K562 (cell line): Measurements from ENCODE around the gene DESI2. TPM values are rescaled to one million over a fixed set of nuclear protein-coding genes. Genes with fewer than 3 reads are reported as not detected.
A peak's percentile ranks its signal among the peaks of the same experiment; 100 is the strongest.

Source experiments
- ATAC-seq: fragments of 200-7000 bp; cut with Tn5 transposase; 3 replicates; pipeline ENCODE4 v1.9.1; 2020; ENCODE audit warnings: moderate library complexity
- BruUV-seq: library from RNA; stranded (reverse); fragments of 400-500 nt; replicated peaks from 2 replicates; lab custom pipeline; 2021; lab: Mats Ljungman, UMichigan
- CTCF ChIA-PET: fragments of 300-600 bp; formaldehyde crosslinking; extraction: SDS; loops from one replicate; lab custom pipeline; 2021; ENCODE audit warnings: low intra/inter-chr PET ratio; lab: Yijun Ruan, JAX
- POLR2A ChIA-PET: fragments of 300-600, 350-650 bp; sonication (Branson Sonifier 250); formaldehyde crosslinking; extraction: SDS; loops from one replicate; lab custom pipeline; 2021; ENCODE audit warnings: antibody characterized with exemption, inconsistent platforms; lab: Yijun Ruan, JAX
- DNase-seq, 4 experiments: peaks; one replicate each; pipeline versions ENCODE4 v3.0.0 to v3.0.0-alpha.2; 2011 to 2018; ENCODE audit warnings: low spot score in 3 of 4, mixed read lengths in 3 of 4; ENCODE audit errors: extremely low read depth in 1 of 4
- FAIRE-seq: peaks from 2 replicates; lab custom pipeline; 2011; peaks lifted over from hg19 to GRCh38; lab: Jason Lieb, UNC
- H2AFZ ChIP-seq: 2 replicates; pipeline ENCODE4 v1.6.0; 2011; ENCODE audit warnings: low read depth, low read length, control low read depth, inconsistent platforms
- H3K27ac ChIP-seq: fragments of 200-600 bp; 3 replicates; pipeline ENCODE4 v1.8.0; 2011; ENCODE audit warnings: low read depth, mild to moderate bottlenecking, control low read depth, inconsistent platforms, low read length, moderate library complexity, mixed read lengths; ENCODE audit errors: extremely low read depth
- H3K27me3 ChIP-seq, 2 experiments: fragments of 300-600 bp in 1 of 2; 2 replicates in 1 of 2; 3 replicates in 1 of 2; pipeline versions ENCODE4 v1.6.0 to v1.8.0; 2011; ENCODE audit warnings: inconsistent platforms in 2 of 2, low read length in 2 of 2, mild to moderate bottlenecking in 1 of 2, mixed read lengths in 1 of 2, moderate library complexity in 1 of 2; ENCODE audit not compliant: control insufficient read depth in 2 of 2, insufficient read depth in 2 of 2
- H3K36me3 ChIP-seq: fragments of 300-600 bp; 3 replicates; pipeline ENCODE4 v1.8.0; 2011; ENCODE audit warnings: mild to moderate bottlenecking, low read length, inconsistent platforms; ENCODE audit not compliant: control insufficient read depth, insufficient read depth
- H3K4me1 ChIP-seq, 2 experiments: fragments of 200-600 bp in 1 of 2; replicated peaks in 1 of 2; 2 replicates in 1 of 2; 3 replicates in 1 of 2; pipeline versions ENCODE4 v1.5.1 to v1.8.0; 2011; ENCODE audit warnings: inconsistent platforms in 2 of 2, low read length in 2 of 2, mild to moderate bottlenecking in 1 of 2, mixed read lengths in 1 of 2, moderate library complexity in 1 of 2; ENCODE audit not compliant: control insufficient read depth in 2 of 2, insufficient read depth in 2 of 2
- H3K4me2 ChIP-seq: 2 replicates; pipeline ENCODE4 v1.6.1; 2011; ENCODE audit warnings: low read length, control low read depth, inconsistent platforms, mixed read lengths; ENCODE audit not compliant: insufficient read depth
- H3K4me3 ChIP-seq: fragments of 200-600 bp; sonication (generic), shearing (Covaris generic); 2 replicates; pipeline ENCODE4 v1.5.1; 2016; ENCODE audit warnings: control low read depth, inconsistent platforms
- H3K79me2 ChIP-seq: fragments of 200-600 bp; 3 replicates; pipeline ENCODE4 v1.8.0; 2011; ENCODE audit warnings: low read length, inconsistent platforms; ENCODE audit not compliant: control insufficient read depth, insufficient read depth
- H3K9ac ChIP-seq, 2 experiments: 2 replicates each; pipeline versions ENCODE4 v1.6.0 to v1.6.1; 2011; ENCODE audit warnings: low read depth in 2 of 2, low read length in 2 of 2, control low read depth in 1 of 2, inconsistent platforms in 1 of 2, mild to moderate bottlenecking in 1 of 2, mixed read lengths in 1 of 2; ENCODE audit not compliant: insufficient read depth in 1 of 2
- H3K9me1 ChIP-seq: one replicate; pipeline ENCODE4 v1.6.0; 2011; ENCODE audit warnings: inconsistent platforms, mild to moderate bottlenecking, low read length, moderate library complexity; ENCODE audit not compliant: control insufficient read depth, insufficient read depth
- H3K9me3 ChIP-seq: replicated peaks from 2 replicates; pipeline ENCODE4 v1.5.1; 2011; ENCODE audit warnings: low read depth, low read length, inconsistent platforms; ENCODE audit not compliant: control insufficient read depth, insufficient read depth
- H4K20me1 ChIP-seq: replicated peaks from 2 replicates; pipeline ENCODE4 v1.6.1; 2011; ENCODE audit warnings: low read length, inconsistent platforms, mixed read lengths; ENCODE audit not compliant: control insufficient read depth, insufficient read depth
- CCNT2 ChIP-seq: IDR thresholded peaks from 2 replicates; pipeline ENCODE4 v1.6.1; 2011; ENCODE audit warnings: borderline replicate concordance, low read depth, mild to moderate bottlenecking, moderate library complexity, mixed read lengths, low read length; ENCODE audit not compliant: insufficient read length; ENCODE audit errors: extremely low read depth
- CREBBP ChIP-seq: IDR thresholded peaks from one replicate; pipeline ENCODE4 v1.6.1; 2012; ENCODE audit warnings: low read depth, mild to moderate bottlenecking, control low read depth, inconsistent platforms, low read length
- ILF3 ChIP-seq: fragments of 450-650 bp; IDR thresholded peaks from 2 replicates; pipeline ENCODE4 v1.6.1; 2018; ENCODE audit warnings: antibody characterized with exemption, mild to moderate bottlenecking, moderate library complexity, borderline replicate concordance
- PRMT5 ChIP-seq: sonication (generic); formaldehyde crosslinking; IDR thresholded peaks from 2 replicates; pipeline ENCODE4 v1.5.0; 2020; ENCODE audit warnings: missing genetic modification reagents
- SAFB2 ChIP-seq: fragments of 200-400 bp; formaldehyde crosslinking; IDR thresholded peaks from 2 replicates; pipeline ENCODE4 v1.6.1; 2018; ENCODE audit warnings: borderline replicate concordance, low read length, low read depth, moderate library complexity; ENCODE audit not compliant: severe bottlenecking
- SMAD4 ChIP-seq: fragments of 250-450 bp; sonication (Bioruptor Pico); conservative IDR thresholded peaks from 2 replicates; pipeline ENCODE4 v1.8.0; 2021; ENCODE audit warnings: inconsistent platforms, mild to moderate bottlenecking, moderate library complexity
- STAG1 ChIP-seq: sonication (generic); formaldehyde crosslinking; IDR thresholded peaks from 2 replicates; pipeline ENCODE4 v1.5.0; 2020; ENCODE audit warnings: missing genetic modification reagents, borderline replicate concordance
- TSC22D4 ChIP-seq: fragments of 450-650 bp; IDR thresholded peaks from 2 replicates; pipeline ENCODE4 v1.6.1; 2016; ENCODE audit warnings: missing genetic modification characterization, missing biosample characterization, control low read depth
- ZNF224 ChIP-seq: sonication (generic); formaldehyde crosslinking; IDR thresholded peaks from 2 replicates; pipeline ENCODE4 v1.8.0; 2022; ENCODE audit warnings: mild to moderate bottlenecking, missing genetic modification reagents
- ZNF282 ChIP-seq: sonication (generic); formaldehyde crosslinking; IDR thresholded peaks from 2 replicates; pipeline ENCODE4 v1.8.1; 2023; ENCODE audit warnings: missing genetic modification reagents
- ZNF583 ChIP-seq: fragments of 250-450 bp; sonication (Bioruptor Pico); IDR thresholded peaks from 2 replicates; pipeline ENCODE4 v1.4.0; 2020
- ZSCAN32 ChIP-seq: fragments of 450-650 bp; formaldehyde crosslinking; IDR thresholded peaks from 2 replicates; pipeline ENCODE4 v1.4.0; 2020; ENCODE audit warnings: mild to moderate bottlenecking, moderate library complexity
- WGBS: fragments of 100-300 bp; shearing (Covaris generic); methylation state at CpG from one replicate; pipeline ENCODE4 v1.1.6; 2016; ENCODE audit warnings: low coverage, mixed read lengths; ENCODE audit not compliant: insufficient coverage; ENCODE audit errors: missing lambda C conversion rate; 5-methylcytosine and 5-hydroxymethylcytosine counted together
- in situ Hi-C: fragments of 300-500 bp; cut with MboI; formaldehyde crosslinking; loops from 4 replicates; pipeline ENCODE4 v1.15.0; 2018; ENCODE audit warnings: inconsistent platforms, mixed read lengths
- intact Hi-C: fragments of 100-400 bp; cut with micrococcal nuclease; formaldehyde crosslinking; loops from 2 replicates; pipeline ENCODE4 v1.14.2; 2022
- polyA plus RNA-seq, 8 experiments: library from polyadenylated mRNA; depleted of rRNA in 4 of 8; stranded (reverse) in 5 of 8; unstranded in 3 of 8; fragments of >200 nt; fragmentation: Nextera tagmentation in 2 of 8; fragmentation: Illumina TruSeq in 1 of 8; extraction: Ambion mirVana in 2 of 8; extraction: Trizol in 1 of 8; gene quantifications; 2 replicates each; pipeline versions ENCODE4 v1.2.1 to v1.2.3, GENCODE V29; 2011 to 2014; ENCODE audit warnings: inconsistent platforms in 1 of 8, missing spikeins in 1 of 8
- total RNA-seq, 7 experiments: library from RNA; depleted of rRNA in 6 of 7; stranded (reverse); fragments of >200 nt in 6 of 7; fragmentation: Illumina TruSeq in 2 of 7; extraction: Trizol in 2 of 7; gene quantifications; 2 replicates each; pipeline versions ENCODE4 v1.2.1 to v1.2.3, GENCODE V29; 2011 to 2021; ENCODE audit warnings: low replicate concordance in 1 of 7
- TF ChIP-seq, protein P1 (sequence below): fragments of 450-650 bp; IDR thresholded peaks from 2 replicates; pipeline ENCODE4 v1.6.1; 2017; ENCODE audit warnings: antibody characterized with exemption
- TF ChIP-seq, protein P2 (sequence below), 2 experiments: fragments of 150-350 bp in 1 of 2; IDR thresholded peaks; 2 replicates each; pipeline ENCODE4 v1.6.1; 2012 to 2016; ENCODE audit warnings: low read depth in 2 of 2, low read length in 2 of 2, mild to moderate bottlenecking in 1 of 2, moderate library complexity in 1 of 2
- TF ChIP-seq, protein P3 (sequence below): fragments of 450-650 bp; IDR thresholded peaks from 2 replicates; pipeline ENCODE4 v1.6.1; 2016

Gene DESI2
- total and polyA plus RNA-seq, 9 of the 15 experiments (the other 6 are each of a cell fraction or from before 2014, with no cell fraction given): 17.4 to 59.4 (median 38.4) TPM

GRCh38 chr1:244757091-244757939, 104.4 kb downstream of the DESI2 start:
- ATAC-seq (peak; percentile 54), DNase-seq (no peak), FAIRE-seq (no peak)
- H3K27me3 ChIP-seq: peaks cover 34 to 66% of the 10 kb centered on the region in 2 experiments
- no peaks in the 10 kb centered on the region for H3K9me1 ChIP-seq
- H3K4me2 ChIP-seq: no peak overlapping the region
- no peaks in the 10 kb centered on the region for H3K79me2 ChIP-seq
- in situ Hi-C loops: no loop called here
- H3K9ac ChIP-seq: no peak overlapping the region
- ChIA-PET POLR2A (interaction anchor here (0.6 to 1.0 kb wide), 3 partner anchors 12 to 80 kb away, joined by 3 read pairs; no protein-coding TSS in a partner anchor), CTCF (no interaction called here)
- no peak overlapping the region for H3K4me3 ChIP-seq
- intact Hi-C loops: no loop called here
- whole genome bisulfite sequencing: 12% methylated on average over 15 of the region's 15 CpGs
- BruUV-seq: no TSS peak
- no peaks in the 10 kb centered on the region; the same call in 1 of the 2 replicates for H3K9me3 ChIP-seq
- H3K27ac ChIP-seq: no peak overlapping the region
- no peaks in the 10 kb centered on the region for H4K20me1 ChIP-seq
- no peaks in the 10 kb centered on the region for H3K36me3 ChIP-seq
- no peak overlapping the region for H2AFZ ChIP-seq
- no peaks in the 10 kb centered on the region; a peak in 1 of 5 replicates for H3K4me1 ChIP-seq
- TF ChIP-seq, protein P1, sequence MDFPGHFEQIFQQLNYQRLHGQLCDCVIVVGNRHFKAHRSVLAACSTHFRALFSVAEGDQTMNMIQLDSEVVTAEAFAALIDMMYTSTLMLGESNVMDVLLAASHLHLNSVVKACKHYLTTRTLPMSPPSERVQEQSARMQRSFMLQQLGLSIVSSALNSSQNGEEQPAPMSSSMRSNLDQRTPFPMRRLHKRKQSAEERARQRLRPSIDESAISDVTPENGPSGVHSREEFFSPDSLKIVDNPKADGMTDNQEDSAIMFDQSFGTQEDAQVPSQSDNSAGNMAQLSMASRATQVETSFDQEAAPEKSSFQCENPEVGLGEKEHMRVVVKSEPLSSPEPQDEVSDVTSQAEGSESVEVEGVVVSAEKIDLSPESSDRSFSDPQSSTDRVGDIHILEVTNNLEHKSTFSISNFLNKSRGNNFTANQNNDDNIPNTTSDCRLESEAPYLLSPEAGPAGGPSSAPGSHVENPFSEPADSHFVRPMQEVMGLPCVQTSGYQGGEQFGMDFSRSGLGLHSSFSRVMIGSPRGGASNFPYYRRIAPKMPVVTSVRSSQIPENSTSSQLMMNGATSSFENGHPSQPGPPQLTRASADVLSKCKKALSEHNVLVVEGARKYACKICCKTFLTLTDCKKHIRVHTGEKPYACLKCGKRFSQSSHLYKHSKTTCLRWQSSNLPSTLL: no peak
- TF ChIP-seq ZNF282 (no peak), SAFB2 (no peak), PRMT5 (CRISPR knock-in tag) (no peak), ZNF583 (CRISPR knock-in tag) (no peak), SMAD4 (no peak), CREBBP (no peak), CCNT2 (no peak), TSC22D4 (tag) (no peak), ZSCAN32 (CRISPR knock-in tag) (no peak), ZNF224 (no peak), ILF3 (no peak), STAG1 (CRISPR knock-in tag) (no peak)
- TF ChIP-seq, protein P2, sequence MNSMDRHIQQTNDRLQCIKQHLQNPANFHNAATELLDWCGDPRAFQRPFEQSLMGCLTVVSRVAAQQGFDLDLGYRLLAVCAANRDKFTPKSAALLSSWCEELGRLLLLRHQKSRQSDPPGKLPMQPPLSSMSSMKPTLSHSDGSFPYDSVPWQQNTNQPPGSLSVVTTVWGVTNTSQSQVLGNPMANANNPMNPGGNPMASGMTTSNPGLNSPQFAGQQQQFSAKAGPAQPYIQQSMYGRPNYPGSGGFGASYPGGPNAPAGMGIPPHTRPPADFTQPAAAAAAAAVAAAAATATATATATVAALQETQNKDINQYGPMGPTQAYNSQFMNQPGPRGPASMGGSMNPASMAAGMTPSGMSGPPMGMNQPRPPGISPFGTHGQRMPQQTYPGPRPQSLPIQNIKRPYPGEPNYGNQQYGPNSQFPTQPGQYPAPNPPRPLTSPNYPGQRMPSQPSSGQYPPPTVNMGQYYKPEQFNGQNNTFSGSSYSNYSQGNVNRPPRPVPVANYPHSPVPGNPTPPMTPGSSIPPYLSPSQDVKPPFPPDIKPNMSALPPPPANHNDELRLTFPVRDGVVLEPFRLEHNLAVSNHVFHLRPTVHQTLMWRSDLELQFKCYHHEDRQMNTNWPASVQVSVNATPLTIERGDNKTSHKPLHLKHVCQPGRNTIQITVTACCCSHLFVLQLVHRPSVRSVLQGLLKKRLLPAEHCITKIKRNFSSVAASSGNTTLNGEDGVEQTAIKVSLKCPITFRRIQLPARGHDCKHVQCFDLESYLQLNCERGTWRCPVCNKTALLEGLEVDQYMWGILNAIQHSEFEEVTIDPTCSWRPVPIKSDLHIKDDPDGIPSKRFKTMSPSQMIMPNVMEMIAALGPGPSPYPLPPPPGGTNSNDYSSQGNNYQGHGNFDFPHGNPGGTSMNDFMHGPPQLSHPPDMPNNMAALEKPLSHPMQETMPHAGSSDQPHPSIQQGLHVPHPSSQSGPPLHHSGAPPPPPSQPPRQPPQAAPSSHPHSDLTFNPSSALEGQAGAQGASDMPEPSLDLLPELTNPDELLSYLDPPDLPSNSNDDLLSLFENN (IDR thresholded peaks at IDR 0.05; ENCODE audit: low read depth in 2 of 2, low read length in 2 of 2): no peak
- TF ChIP-seq, protein P3, sequence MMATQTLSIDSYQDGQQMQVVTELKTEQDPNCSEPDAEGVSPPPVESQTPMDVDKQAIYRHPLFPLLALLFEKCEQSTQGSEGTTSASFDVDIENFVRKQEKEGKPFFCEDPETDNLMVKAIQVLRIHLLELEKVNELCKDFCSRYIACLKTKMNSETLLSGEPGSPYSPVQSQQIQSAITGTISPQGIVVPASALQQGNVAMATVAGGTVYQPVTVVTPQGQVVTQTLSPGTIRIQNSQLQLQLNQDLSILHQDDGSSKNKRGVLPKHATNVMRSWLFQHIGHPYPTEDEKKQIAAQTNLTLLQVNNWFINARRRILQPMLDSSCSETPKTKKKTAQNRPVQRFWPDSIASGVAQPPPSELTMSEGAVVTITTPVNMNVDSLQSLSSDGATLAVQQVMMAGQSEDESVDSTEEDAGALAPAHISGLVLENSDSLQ: no peak
